NCI-H2196 (cell line): ENCODE results near the gene MYOM1.
A peak's percentile ranks its signal among the peaks of the same experiment; 100 is the strongest.

Source experiments
- DNase-seq: peaks from one replicate; lab custom pipeline; 2025; ENCODE audit not compliant: unreplicated experiment; lab: John Stamatoyannopoulos, UW

Gene MYOM1

GRCh38 chr18:3119401-3120341 is 100.1 kb downstream of the MYOM1 start:
- DNase-seq, result no peak

- DNase-seq, result no peak
These were observed 101.4 kb downstream of the MYOM1 start for GRCh38 chr18:3118195-3119010.

- peak; percentile 55 for DNase-seq
These were observed 102.1 kb downstream of the MYOM1 start for GRCh38 chr18:3117493-3118192.

- DNase-seq, result no peak
These were observed 104.2 kb downstream of the MYOM1 start for GRCh38 chr18:3115447-3116030.

- no peak for DNase-seq
These were observed 105.3 kb downstream of the MYOM1 start for GRCh38 chr18:3114451-3114850.

- DNase-seq, result no peak
These were observed 105.7 kb downstream of the MYOM1 start for GRCh38 chr18:3114026-3114425.

- no peak for DNase-seq
These were observed 108.1 kb downstream of the MYOM1 start for GRCh38 chr18:3111523-3112240.

GRCh38 chr18:3110034-3110752 is 109.6 kb downstream of the MYOM1 start:
- DNase-seq, result no peak

- no peak for DNase-seq
These were observed 112.0 kb downstream of the MYOM1 start for GRCh38 chr18:3107740-3108151.

- no peak for DNase-seq
These were observed 115.3 kb downstream of the MYOM1 start for GRCh38 chr18:3104190-3105054.

GRCh38 chr18:3103576-3103975 is 116.2 kb downstream of the MYOM1 start:
- DNase-seq, result no peak

GRCh38 chr18:3102983-3103382 is 116.8 kb downstream of the MYOM1 start:
- no peak for DNase-seq

GRCh38 chr18:3100498-3101132 is 119.2 kb downstream of the MYOM1 start:
- DNase-seq, result no peak

- no peak for DNase-seq
These were observed 120.4 kb downstream of the MYOM1 start for GRCh38 chr18:3099327-3099726.

GRCh38 chr18:3097082-3097481 is 122.7 kb downstream of the MYOM1 start:
- DNase-seq, result no peak

GRCh38 chr18:3095921-3096320 is 123.8 kb downstream of the MYOM1 start:
- DNase-seq, result no peak

- no peak for DNase-seq
These were observed 125.5 kb downstream of the MYOM1 start for GRCh38 chr18:3094338-3094684.

- no peak for DNase-seq
These were observed 126.0 kb downstream of the MYOM1 start for GRCh38 chr18:3093624-3094337.
